NCI-H524 (cell line): Measurements from ENCODE around the gene IGFBPL1.
"Not testable (repeated sequence)": the region's sequence is repeated elsewhere in the genome, so short reads cannot be mapped to it uniquely, and the experiment has no call there.

Experiments used
- DNase-seq, 2 experiments: peaks; one replicate each; lab custom pipeline; 2025; lab: John Stamatoyannopoulos, UW

The IGFBPL1 gene

GRCh38 chr9:38431116-38431515 lies 6.9 kb upstream of the IGFBPL1 start:
- no peak for DNase-seq

DNA sequence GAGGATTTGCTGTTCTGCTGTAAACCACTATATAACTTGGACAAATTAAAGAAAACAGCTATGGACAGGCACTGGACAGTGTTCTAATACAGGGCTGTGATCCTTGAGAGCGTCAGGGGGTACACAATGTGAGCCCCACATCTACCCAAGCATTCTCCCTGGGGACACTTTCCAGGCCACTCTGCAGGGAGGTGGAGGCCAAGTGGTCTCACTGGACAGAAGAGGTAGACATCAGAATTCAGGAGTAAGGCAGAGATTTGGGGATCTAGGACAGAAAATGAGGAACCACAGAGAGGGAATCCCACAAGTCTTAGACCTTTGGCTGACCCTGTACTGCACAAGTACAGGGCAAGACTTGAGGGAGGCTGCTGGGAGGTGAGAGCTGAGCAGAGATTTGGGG lies 3.8 kb upstream of the IGFBPL1 start:
- no peak for DNase-seq

- peak in 1 of 2 experiments; percentile 30 for DNase-seq
Measured at GRCh38 chr9:38424918-38425317, 664 bp upstream of the IGFBPL1 start.

DNA sequence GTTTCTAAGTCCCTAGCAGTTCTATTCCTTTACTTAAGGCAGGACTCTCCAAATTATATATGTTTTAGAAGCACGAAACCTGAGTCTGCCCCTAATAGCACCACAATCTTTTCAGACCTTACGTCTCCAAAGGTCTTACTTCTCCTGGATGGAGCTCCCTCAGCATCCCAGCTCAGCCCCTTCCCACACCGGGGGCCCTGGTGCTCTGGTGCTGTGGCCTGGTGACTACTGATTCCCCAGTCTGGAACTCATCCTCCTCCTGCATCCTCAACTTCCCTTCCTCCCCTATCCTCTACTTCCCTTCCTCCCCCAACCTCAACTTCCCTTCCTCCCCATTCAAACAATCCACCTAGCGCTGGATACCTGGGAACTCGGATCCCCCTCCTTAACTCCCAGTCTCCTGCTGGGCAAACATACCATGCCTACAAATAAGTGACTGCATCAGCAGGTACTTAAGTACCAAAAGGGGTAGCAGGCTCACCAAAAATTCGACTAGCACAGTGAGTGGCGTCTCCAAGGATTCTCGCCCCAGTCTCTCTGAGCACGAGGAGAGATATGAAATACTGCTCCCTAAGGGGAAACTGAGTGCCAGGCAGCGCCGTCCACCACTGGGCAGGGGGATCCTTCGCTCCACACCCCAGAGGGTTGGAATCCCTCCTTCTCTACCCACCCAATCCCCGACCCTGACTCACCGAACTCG lies 831 bp downstream of the IGFBPL1 start:
- DNase-seq, result no peak

DNA sequence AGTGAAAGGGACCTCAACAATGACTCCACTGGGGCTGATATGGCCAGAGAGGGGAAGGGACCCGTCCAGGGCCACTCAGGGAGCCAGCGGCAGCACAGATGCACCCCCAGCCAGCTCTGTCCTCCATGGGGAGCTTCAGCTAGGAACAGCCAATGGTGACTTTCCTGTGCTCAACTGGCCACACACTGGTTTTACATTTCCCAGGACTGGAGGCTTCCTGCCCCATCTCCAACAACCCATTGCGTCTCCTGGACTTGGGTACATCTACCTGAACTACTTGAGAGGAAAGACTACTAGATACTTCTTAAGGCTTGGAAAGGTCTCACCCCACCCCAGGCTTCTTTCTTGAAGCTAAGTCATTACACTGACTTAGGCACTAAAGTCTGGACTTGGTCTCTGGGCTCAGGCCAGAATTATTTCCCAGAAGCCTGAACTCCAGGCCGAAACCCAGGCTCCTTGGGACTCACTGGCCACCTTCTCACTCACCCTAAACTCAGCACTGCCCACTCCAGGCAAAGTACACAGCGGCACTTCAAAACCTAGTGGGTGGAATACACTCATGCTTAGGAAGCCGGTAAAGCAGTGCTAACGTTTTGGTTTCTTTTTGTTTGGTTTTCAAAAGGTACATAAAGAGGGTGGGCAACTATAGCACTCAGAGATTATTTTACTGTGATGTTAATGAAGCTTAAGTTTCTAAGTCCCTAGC lies 1.5 kb downstream of the IGFBPL1 start:
- DNase-seq, result peak; percentile 17 to 58

GRCh38 chr9:38421498-38422211 lies 2.6 kb downstream of the IGFBPL1 start:
- DNase-seq, result peak; percentile 94 to 98

DNA sequence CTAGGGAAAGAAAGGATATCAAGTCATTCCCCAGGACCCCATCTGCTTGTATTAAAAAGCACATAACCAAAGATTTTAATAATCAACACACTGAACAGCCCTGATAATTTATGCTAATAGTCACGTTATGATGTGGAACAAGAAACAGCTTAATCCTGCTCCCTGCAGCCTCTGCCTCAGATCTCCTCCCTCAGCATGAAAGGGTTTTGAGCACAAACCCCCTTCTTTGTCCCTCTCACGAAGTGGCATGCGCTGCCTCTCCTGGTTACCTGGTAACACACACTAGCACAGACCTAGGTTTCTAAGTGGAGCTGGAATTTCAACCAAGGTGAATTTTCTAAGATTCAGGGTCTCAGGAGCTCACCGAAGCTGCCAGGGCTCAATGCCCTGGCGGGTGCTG lies 5.1 kb downstream of the IGFBPL1 start:
- DNase-seq, result peak; percentile 18 to 50

DNA sequence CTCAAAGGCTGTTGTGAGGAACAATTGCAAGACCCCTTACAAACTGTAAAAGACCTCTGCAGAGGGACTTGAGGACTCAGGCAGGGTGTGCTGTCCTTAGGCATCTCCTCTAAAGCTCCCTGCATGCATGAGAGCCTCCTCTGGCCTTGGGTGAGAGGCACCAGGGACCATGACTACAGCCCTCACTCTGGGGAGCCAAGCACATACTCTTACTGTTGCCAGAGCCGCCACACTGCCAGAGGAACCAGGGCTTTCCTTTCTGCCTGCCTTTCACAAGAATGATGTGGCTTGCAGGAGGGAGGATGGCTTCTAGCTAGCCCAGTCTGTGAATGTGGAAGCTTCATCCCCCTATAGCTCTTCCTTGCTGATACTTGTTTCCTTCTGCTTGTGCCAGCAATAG lies 5.9 kb downstream of the IGFBPL1 start:
- DNase-seq, result no peak

GRCh38 chr9:38417003-38417945 lies 7.0 kb downstream of the IGFBPL1 start:
- DNase-seq, result peak; percentile 31 to 70

DNA sequence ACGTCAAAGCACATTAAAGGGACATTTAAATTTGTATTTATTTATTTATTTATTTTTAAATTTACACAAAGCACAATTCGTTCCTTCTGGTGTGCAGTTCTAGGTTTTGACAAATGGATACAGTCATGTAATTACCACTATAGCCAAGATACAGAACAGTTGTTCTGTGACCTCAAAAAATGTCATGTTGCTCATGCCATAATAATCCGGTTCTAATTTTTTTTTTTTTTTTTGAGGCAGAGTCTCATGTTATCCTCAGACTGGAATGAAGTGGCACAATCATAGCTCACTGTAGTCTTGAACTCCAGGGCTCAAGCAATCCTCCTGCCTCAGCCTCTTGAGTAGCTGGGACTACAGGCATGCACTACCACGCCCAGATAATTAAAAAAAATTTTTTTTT lies 7.8 kb downstream of the IGFBPL1 start:
- no peak for DNase-seq

- peak; percentile 42 to 68 for DNase-seq
Measured at GRCh38 chr9:38415856-38416255, 8.4 kb downstream of the IGFBPL1 start.

- peak; percentile 99 for DNase-seq
Measured at GRCh38 chr9:38414040-38414723, 10.1 kb downstream of the IGFBPL1 start.

DNA sequence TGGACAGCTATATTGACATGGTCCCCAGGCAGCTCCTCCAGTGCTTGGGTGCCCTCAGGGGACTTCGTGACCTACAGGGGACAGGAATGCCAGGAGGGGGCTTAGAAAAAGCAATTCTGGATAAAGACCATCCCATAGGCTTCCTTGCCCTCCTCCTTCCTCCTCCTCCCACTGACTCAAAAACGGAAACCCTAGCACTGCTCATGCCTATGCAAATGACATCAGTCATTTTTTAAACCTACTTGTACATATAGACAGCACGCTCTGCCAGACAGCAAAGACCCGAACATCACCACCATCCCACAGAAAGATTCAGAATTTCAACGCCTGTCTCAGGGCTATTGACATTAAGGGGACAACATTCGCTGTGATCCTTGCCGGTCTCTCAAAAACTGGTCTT lies 11.0 kb downstream of the IGFBPL1 start:
- no peak for DNase-seq

DNA sequence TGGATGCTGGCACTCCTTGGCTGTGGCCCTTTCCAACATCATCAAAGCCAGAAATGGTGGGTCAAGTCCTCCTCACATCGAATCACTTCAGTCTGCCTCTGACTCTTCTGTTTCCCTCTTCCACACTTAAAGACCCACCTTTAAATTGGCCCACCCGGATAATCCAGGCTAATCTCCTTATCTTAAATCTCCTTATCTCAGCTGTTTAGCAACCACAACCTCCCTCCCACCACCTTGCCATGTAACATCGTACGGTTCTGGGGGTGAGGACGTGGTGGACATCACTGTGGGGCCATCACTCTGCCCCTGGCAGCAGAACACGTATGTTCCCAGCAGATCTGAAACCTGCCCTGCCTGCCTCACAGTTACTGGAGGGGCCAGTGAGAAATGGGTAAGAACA lies 11.5 kb downstream of the IGFBPL1 start:
- DNase-seq, result peak in 1 of 2 experiments; percentile 58

DNA sequence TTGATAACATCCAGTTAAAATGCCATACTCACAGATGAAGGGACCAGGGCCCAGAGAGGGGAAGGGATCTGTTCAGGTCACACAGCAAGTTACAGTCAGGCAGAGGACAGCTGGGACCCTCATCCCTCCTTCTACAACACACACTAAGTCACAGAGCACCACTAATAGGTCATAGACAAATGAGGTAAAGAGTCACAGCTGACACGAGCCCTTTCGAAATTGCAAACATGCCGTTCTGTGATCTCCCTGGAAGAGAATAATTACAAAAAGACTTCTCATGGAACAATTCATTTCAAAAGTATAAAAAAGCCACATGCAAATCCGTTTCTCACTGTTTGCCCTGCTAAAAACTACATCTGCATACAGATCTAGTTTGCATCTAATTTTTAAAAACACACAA lies 15.5 kb downstream of the IGFBPL1 start:
- DNase-seq, result no peak

GRCh38 chr9:38406476-38407186 lies 17.6 kb downstream of the IGFBPL1 start:
- peak; percentile 35 to 50 for DNase-seq

- peak in 1 of 2 experiments; percentile 34 for DNase-seq
Measured at GRCh38 chr9:38405785-38406184, 18.5 kb downstream of the IGFBPL1 start.

DNA sequence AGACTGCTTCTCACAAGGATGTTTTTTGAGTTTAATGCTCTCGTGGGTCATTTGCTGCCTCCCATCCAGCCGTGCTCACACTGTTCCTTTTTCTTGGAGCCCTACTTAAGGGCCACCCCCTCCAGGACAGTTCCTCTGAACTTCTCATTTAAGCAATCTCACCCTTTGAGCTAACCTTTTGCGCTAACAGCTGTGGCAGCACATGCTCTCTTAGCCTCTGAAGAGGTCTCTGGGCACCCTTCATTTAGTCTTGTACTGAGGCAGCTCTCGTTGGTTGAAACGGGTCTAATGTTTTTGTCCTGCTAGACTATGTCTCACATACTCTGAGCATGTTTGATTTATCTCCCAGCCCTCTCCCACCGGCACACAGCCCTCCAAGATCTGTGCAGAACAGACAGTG lies 19.9 kb downstream of the IGFBPL1 start:
- DNase-seq, result peak in 1 of 2 experiments; percentile 24

GRCh38 chr9:38401994-38402393 lies 22.3 kb downstream of the IGFBPL1 start:
- no peak for DNase-seq

- not testable (repeated sequence) for DNase-seq
Measured at GRCh38 chr9:38399191-38399590, 25.1 kb downstream of the IGFBPL1 start.

GRCh38 chr9:38396371-38396671 lies 27.9 kb downstream of the IGFBPL1 start:
- no peak for DNase-seq
